ENCODE results near the gene L3MBTL4.

DNA sequence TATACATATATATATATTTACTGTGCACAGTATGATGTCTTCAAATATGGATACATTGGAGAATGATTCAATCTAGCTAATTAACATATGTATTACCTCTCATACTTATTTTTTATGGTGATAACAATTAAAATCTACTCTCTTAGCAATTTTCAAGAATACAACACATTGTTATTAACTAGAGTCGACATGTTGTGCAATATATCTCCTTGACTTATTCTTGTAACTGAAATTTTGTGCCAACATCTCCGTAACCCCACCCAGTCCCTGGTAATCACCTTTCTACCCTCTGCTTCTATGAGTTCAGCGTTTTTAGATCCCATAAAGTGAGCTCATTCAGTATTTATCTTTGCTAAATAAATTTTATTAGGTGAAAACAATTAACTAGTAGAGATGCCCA, 303.0 kb downstream of the L3MBTL4 start:
- TF ChIP-seq, protein P1, sequence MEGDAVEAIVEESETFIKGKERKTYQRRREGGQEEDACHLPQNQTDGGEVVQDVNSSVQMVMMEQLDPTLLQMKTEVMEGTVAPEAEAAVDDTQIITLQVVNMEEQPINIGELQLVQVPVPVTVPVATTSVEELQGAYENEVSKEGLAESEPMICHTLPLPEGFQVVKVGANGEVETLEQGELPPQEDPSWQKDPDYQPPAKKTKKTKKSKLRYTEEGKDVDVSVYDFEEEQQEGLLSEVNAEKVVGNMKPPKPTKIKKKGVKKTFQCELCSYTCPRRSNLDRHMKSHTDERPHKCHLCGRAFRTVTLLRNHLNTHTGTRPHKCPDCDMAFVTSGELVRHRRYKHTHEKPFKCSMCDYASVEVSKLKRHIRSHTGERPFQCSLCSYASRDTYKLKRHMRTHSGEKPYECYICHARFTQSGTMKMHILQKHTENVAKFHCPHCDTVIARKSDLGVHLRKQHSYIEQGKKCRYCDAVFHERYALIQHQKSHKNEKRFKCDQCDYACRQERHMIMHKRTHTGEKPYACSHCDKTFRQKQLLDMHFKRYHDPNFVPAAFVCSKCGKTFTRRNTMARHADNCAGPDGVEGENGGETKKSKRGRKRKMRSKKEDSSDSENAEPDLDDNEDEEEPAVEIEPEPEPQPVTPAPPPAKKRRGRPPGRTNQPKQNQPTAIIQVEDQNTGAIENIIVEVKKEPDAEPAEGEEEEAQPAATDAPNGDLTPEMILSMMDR (conservative IDR thresholded peaks at IDR 0.05): no peak
- no peak for TF ChIP-seq EZH2 (IDR thresholded peaks at IDR 0.05; ENCODE audit: low read depth)
